SK-N-SH (cell line): ENCODE results near the gene SLC6A3. TPM values are rescaled to one million over a fixed set of nuclear protein-coding genes. Genes with fewer than 3 reads are reported as not detected.

Experiments used
- CTCF ChIA-PET: fragments of 300-600, 350-600 bp; formaldehyde crosslinking; extraction: SDS; loops from one replicate; lab custom pipeline; 2021; lab: Yijun Ruan, JAX
- POLR2A ChIA-PET: fragments of 350-600 bp; sonication (Branson Sonifier 250); formaldehyde crosslinking; extraction: SDS; loops from one replicate; lab custom pipeline; 2020; ENCODE audit warnings: antibody characterized with exemption, inconsistent platforms; lab: Yijun Ruan, JAX
- DNase-seq: peaks from one replicate; pipeline ENCODE4 v3.0.0; 2012
- H2AFZ ChIP-seq: fragments of 200-600 bp; sonication (generic); 2 replicates; pipeline ENCODE4 v1.8.1; 2016; ENCODE audit warnings: antibody characterized with exemption, mild to moderate bottlenecking, low read depth
- H3F3A ChIP-seq: fragments of 200-600 bp; sonication (generic); replicated peaks from 2 replicates; pipeline ENCODE3; 2016; ENCODE audit warnings: antibody characterized with exemption, mild to moderate bottlenecking; ENCODE audit not compliant: insufficient read depth
- H3K27ac ChIP-seq, 2 experiments: fragments of 200-500 bp in 1 of 2; fragments of 200-600 bp in 1 of 2; sonication (Bioruptor generic) in 1 of 2; sonication (generic), shearing (Covaris generic) in 1 of 2; 2 replicates each; pipeline versions ENCODE4 v1.5.1 to v1.6.1; 2014 to 2016; ENCODE audit warnings: low read depth in 2 of 2, inconsistent platforms in 1 of 2, low read length in 1 of 2, mild to moderate bottlenecking in 1 of 2, mixed read lengths in 1 of 2
- H3K27me3 ChIP-seq: fragments of 200-600 bp; sonication (generic), shearing (Covaris generic); 2 replicates; pipeline ENCODE4 v1.6.1; 2016; ENCODE audit warnings: mixed run types; ENCODE audit not compliant: insufficient read depth
- H3K36me3 ChIP-seq, 2 experiments: fragments of 200-500 bp in 1 of 2; fragments of 200-600 bp in 1 of 2; sonication (Bioruptor generic) in 1 of 2; sonication (generic) in 1 of 2; replicated peaks in 1 of 2; 2 replicates each; pipeline versions ENCODE3 to v1.5.1; 2014 to 2016; ENCODE audit warnings: low read length in 1 of 2, mild to moderate bottlenecking in 1 of 2; ENCODE audit not compliant: insufficient read depth in 2 of 2, control insufficient read depth in 1 of 2
- H3K4me1 ChIP-seq, 2 experiments: fragments of 200-500 bp in 1 of 2; fragments of 200-600 bp in 1 of 2; sonication (Bioruptor generic) in 1 of 2; sonication (generic), shearing (Covaris generic) in 1 of 2; 2 replicates each; pipeline versions ENCODE4 v1.5.1 to v1.6.1; 2014 to 2016; ENCODE audit warnings: low read depth in 1 of 2, low read length in 1 of 2, mixed run types in 1 of 2; ENCODE audit not compliant: insufficient read depth in 2 of 2, control insufficient read depth in 1 of 2
- H3K4me2 ChIP-seq: fragments of 200-600 bp; sonication (generic), shearing (Covaris generic); 2 replicates; pipeline ENCODE4 v1.6.1; 2017; ENCODE audit warnings: mixed run types
- H3K4me3 ChIP-seq, 2 experiments: fragments of 200-500 bp in 1 of 2; fragments of 200-600 bp in 1 of 2; sonication (Bioruptor generic) in 1 of 2; sonication (generic), shearing (Covaris generic) in 1 of 2; 2 replicates each; pipeline versions ENCODE4 v1.5.1 to v1.8.1; 2014 to 2016; ENCODE audit warnings: low read depth in 2 of 2, inconsistent platforms in 1 of 2, low read length in 1 of 2, mild to moderate bottlenecking in 1 of 2, mixed read lengths in 1 of 2, moderate library complexity in 1 of 2
- H3K79me2 ChIP-seq: fragments of 200-600 bp; sonication (generic); 2 replicates; pipeline ENCODE4 v1.8.1; 2017; ENCODE audit warnings: mild to moderate bottlenecking; ENCODE audit not compliant: insufficient read depth
- H3K9ac ChIP-seq: fragments of 200-600 bp; sonication (generic); 2 replicates; pipeline ENCODE4 v1.6.1; 2017; ENCODE audit warnings: mixed run types
- H3K9me2 ChIP-seq: fragments of 200-600 bp; sonication (generic); 2 replicates; pipeline ENCODE4 v1.6.1; 2017; ENCODE audit warnings: mixed run types
- H3K9me3 ChIP-seq: fragments of 200-600 bp; sonication (generic); 2 replicates; pipeline ENCODE4 v1.6.1; 2017; ENCODE audit warnings: mixed run types, mild to moderate bottlenecking, moderate library complexity
- H4K20me1 ChIP-seq: fragments of 200-600 bp; sonication (generic); 2 replicates; pipeline ENCODE4 v1.6.1; 2017; ENCODE audit warnings: mild to moderate bottlenecking, mixed run types; ENCODE audit not compliant: insufficient read depth
- EP300 ChIP-seq, 2 experiments: IDR thresholded peaks; 2 replicates each; pipeline versions ENCODE4 v1.4.0 to v1.6.1; 2012; ENCODE audit warnings: borderline replicate concordance in 1 of 2, low read depth in 1 of 2, low read length in 1 of 2
- EZH2phosphoT487 ChIP-seq: fragments of 200-600 bp; sonication (generic); IDR thresholded peaks from 2 replicates; pipeline ENCODE4 v1.6.1; 2017; ENCODE audit warnings: low read depth, mixed run types, mild to moderate bottlenecking, antibody characterized with exemption, moderate library complexity, borderline replicate concordance
- FOXJ3 ChIP-seq: sonication (generic); formaldehyde crosslinking; IDR thresholded peaks from 2 replicates; pipeline ENCODE4 v1.5.1; 2020; ENCODE audit warnings: mild to moderate bottlenecking, missing genetic modification reagents
- GABPA ChIP-seq: IDR thresholded peaks from 2 replicates; pipeline ENCODE4 v1.4.0; 2012; ENCODE audit warnings: low read depth, mild to moderate bottlenecking
- MAX ChIP-seq: IDR thresholded peaks from 2 replicates; pipeline ENCODE4 v1.4.0; 2012; ENCODE audit warnings: low read depth
- MXI1 ChIP-seq: IDR thresholded peaks from 2 replicates; pipeline ENCODE4 v1.6.1; 2012; ENCODE audit warnings: mild to moderate bottlenecking, low read depth, low read length, improper control_type of control experiment
- NFIC ChIP-seq: IDR thresholded peaks from 2 replicates; pipeline ENCODE4 v1.4.0; 2012; ENCODE audit warnings: borderline replicate concordance
- POLR2AphosphoS5 ChIP-seq: IDR thresholded peaks from 2 replicates; pipeline ENCODE4 v1.6.1; 2012; ENCODE audit warnings: low read depth, low read length
- RAD21 ChIP-seq: IDR thresholded peaks from 2 replicates; pipeline ENCODE4 v1.6.1; 2012; ENCODE audit warnings: mild to moderate bottlenecking, low read length
- RCOR1 ChIP-seq: fragments of 150-350 bp; IDR thresholded peaks from 2 replicates; pipeline ENCODE4 v1.6.1; 2017; ENCODE audit warnings: antibody characterized with exemption, low read length
- SIN3A ChIP-seq: IDR thresholded peaks from 2 replicates; pipeline ENCODE4 v1.6.1; 2012; ENCODE audit warnings: low read depth, mild to moderate bottlenecking, low read length, moderate library complexity, borderline replicate concordance
- TCF12 ChIP-seq: IDR thresholded peaks from 2 replicates; pipeline ENCODE4 v1.4.0; 2012
- YY1 ChIP-seq: IDR thresholded peaks from 2 replicates; pipeline ENCODE4 v1.4.0; 2012; ENCODE audit warnings: low read depth, mild to moderate bottlenecking
- WGBS: methylation state at CpG from one replicate; pipeline ENCODE4 v1.1.6; 2017; ENCODE audit warnings: low lambda C conversion rate; 5-methylcytosine and 5-hydroxymethylcytosine counted together
- polyA plus RNA-seq, 3 experiments: library from polyadenylated mRNA; depleted of rRNA; stranded (reverse); fragments of >200 nt; gene quantifications; 2 replicates each; pipeline ENCODE4 v1.2.3, GENCODE V29; 2012
- TF ChIP-seq, protein P1 (sequence below): IDR thresholded peaks from 2 replicates; pipeline ENCODE4 v1.4.0; 2012; ENCODE audit warnings: low read depth, borderline replicate concordance
- TF ChIP-seq, protein P2 (sequence below): IDR thresholded peaks from 2 replicates; pipeline ENCODE4 v1.6.1; 2012; ENCODE audit warnings: mild to moderate bottlenecking, low read depth, low read length, moderate library complexity
- TF ChIP-seq, protein P3 (sequence below): IDR thresholded peaks from 2 replicates; pipeline ENCODE4 v1.4.0; 2012; ENCODE audit warnings: low read depth, borderline replicate concordance
- TF ChIP-seq, protein P4 (sequence below): IDR thresholded peaks from 2 replicates; pipeline ENCODE4; 2012

Gene SLC6A3
- polyA plus RNA-seq, 1 of the 3 experiments (the other 2 are of a cell fraction): not detected

DNA sequence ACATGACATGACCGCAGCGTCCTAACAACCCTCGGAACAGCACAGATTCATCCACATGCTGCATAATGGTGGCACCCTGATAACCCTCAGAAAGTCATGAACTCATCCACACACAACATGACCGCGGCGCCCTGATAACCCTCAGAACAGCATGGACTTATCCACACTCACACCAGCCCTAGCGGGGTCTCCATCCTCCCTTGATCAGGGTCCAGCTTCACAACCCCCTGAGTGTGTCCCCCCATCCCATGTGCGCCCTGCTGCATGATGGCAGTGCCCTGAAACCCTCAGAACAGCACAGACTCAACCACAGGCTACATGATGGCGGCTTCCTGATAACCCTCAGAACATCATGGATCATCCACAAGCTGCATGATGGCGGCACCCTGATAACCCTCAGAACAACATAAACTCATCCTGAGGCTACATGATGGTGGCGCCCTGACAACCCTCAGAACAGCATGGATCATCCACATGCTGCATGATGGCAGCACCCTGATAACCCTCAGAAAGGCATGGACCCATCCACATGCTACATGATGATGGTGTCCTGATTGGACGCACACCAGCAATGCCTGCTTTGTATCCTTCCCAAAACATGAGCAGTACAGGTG is 28.3 kb downstream of the SLC6A3 start (continued):
- TF ChIP-seq, protein P1, sequence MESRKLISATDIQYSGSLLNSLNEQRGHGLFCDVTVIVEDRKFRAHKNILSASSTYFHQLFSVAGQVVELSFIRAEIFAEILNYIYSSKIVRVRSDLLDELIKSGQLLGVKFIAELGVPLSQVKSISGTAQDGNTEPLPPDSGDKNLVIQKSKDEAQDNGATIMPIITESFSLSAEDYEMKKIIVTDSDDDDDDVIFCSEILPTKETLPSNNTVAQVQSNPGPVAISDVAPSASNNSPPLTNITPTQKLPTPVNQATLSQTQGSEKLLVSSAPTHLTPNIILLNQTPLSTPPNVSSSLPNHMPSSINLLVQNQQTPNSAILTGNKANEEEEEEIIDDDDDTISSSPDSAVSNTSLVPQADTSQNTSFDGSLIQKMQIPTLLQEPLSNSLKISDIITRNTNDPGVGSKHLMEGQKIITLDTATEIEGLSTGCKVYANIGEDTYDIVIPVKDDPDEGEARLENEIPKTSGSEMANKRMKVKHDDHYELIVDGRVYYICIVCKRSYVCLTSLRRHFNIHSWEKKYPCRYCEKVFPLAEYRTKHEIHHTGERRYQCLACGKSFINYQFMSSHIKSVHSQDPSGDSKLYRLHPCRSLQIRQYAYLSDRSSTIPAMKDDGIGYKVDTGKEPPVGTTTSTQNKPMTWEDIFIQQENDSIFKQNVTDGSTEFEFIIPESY: no peak
- TF ChIP-seq EP300 (IDR thresholded peaks at IDR 0.05; ENCODE audit: borderline replicate concordance in 1 of 2, low read depth in 1 of 2, low read length in 1 of 2) (no peak), GABPA (no peak), YY1 (no peak), RCOR1 (no peak), NFIC (no peak), TCF12 (no peak)

GRCh38 chr5:1415626-1416360 is 29.4 kb downstream of the SLC6A3 start:
- H2AFZ ChIP-seq: no peak overlapping the region
- no peaks in the 10 kb centered on the region for H3K9me2 ChIP-seq
- ChIA-PET POLR2A (no interaction called here), CTCF (no interaction called here)
- WGBS: 55% methylated on average over 20 of the region's 22 CpGs
- H3F3A ChIP-seq: no peaks in the 10 kb centered on the region
- H3K27ac ChIP-seq: no peak overlapping the region
- H3K9me3 ChIP-seq: no peaks in the 10 kb centered on the region
- TF ChIP-seq, protein P1: no peak
- TF ChIP-seq FOXJ3 (CRISPR knock-in tag) (no peak), MXI1 (no peak), RCOR1 (no peak), SIN3A (no peak), MAX (no peak), POLR2AphosphoS5 (no peak), GABPA (no peak), RAD21 (no peak), EZH2phosphoT487 (no peak), EP300 (IDR thresholded peaks at IDR 0.05; ENCODE audit: borderline replicate concordance in 1 of 2, low read depth in 1 of 2, low read length in 1 of 2) (no peak)
- TF ChIP-seq, protein P2, sequence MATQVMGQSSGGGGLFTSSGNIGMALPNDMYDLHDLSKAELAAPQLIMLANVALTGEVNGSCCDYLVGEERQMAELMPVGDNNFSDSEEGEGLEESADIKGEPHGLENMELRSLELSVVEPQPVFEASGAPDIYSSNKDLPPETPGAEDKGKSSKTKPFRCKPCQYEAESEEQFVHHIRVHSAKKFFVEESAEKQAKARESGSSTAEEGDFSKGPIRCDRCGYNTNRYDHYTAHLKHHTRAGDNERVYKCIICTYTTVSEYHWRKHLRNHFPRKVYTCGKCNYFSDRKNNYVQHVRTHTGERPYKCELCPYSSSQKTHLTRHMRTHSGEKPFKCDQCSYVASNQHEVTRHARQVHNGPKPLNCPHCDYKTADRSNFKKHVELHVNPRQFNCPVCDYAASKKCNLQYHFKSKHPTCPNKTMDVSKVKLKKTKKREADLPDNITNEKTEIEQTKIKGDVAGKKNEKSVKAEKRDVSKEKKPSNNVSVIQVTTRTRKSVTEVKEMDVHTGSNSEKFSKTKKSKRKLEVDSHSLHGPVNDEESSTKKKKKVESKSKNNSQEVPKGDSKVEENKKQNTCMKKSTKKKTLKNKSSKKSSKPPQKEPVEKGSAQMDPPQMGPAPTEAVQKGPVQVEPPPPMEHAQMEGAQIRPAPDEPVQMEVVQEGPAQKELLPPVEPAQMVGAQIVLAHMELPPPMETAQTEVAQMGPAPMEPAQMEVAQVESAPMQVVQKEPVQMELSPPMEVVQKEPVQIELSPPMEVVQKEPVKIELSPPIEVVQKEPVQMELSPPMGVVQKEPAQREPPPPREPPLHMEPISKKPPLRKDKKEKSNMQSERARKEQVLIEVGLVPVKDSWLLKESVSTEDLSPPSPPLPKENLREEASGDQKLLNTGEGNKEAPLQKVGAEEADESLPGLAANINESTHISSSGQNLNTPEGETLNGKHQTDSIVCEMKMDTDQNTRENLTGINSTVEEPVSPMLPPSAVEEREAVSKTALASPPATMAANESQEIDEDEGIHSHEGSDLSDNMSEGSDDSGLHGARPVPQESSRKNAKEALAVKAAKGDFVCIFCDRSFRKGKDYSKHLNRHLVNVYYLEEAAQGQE: no peak
- TF ChIP-seq, protein P3, sequence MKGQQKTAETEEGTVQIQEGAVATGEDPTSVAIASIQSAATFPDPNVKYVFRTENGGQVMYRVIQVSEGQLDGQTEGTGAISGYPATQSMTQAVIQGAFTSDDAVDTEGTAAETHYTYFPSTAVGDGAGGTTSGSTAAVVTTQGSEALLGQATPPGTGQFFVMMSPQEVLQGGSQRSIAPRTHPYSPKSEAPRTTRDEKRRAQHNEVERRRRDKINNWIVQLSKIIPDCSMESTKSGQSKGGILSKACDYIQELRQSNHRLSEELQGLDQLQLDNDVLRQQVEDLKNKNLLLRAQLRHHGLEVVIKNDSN: no peak
- TF ChIP-seq, protein P4, sequence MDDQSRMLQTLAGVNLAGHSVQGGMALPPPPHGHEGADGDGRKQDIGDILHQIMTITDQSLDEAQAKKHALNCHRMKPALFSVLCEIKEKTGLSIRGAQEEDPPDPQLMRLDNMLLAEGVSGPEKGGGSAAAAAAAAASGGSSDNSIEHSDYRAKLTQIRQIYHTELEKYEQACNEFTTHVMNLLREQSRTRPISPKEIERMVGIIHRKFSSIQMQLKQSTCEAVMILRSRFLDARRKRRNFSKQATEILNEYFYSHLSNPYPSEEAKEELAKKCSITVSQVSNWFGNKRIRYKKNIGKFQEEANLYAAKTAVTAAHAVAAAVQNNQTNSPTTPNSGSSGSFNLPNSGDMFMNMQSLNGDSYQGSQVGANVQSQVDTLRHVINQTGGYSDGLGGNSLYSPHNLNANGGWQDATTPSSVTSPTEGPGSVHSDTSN: no peak
- TF ChIP-seq, all 33 proteins: peak for 0
- H3K36me3 ChIP-seq: no peaks in the 10 kb centered on the region
- no peaks in the 10 kb centered on the region for H4K20me1 ChIP-seq
- no peak for DNase-seq
- no peaks in the 10 kb centered on the region for H3K4me1 ChIP-seq
- H3K4me3 ChIP-seq: no peak overlapping the region
- no peaks in the 10 kb centered on the region for H3K79me2 ChIP-seq
- no peak overlapping the region for H3K4me2 ChIP-seq
- no peak overlapping the region for H3K9ac ChIP-seq
- H3K27me3 ChIP-seq: no peaks in the 10 kb centered on the region; the same call in 1 of the 2 replicates
